GM19463 (cell line): ENCODE data around the gene KCNRG.
A peak's percentile ranks its signal among the peaks of the same experiment; 100 is the strongest.
"Not testable (repeated sequence)": the region's sequence is repeated elsewhere in the genome, so short reads cannot be mapped to it uniquely, and the experiment has no call there.

Experiments used
- ATAC-seq: cut with Tn5 transposase; IDR thresholded peaks from one replicate; pipeline ENCODE4 v1.9.1; 2021; ENCODE audit warnings: mild to moderate bottlenecking, moderate library complexity; ENCODE audit not compliant: unreplicated experiment

The KCNRG gene, protein sequence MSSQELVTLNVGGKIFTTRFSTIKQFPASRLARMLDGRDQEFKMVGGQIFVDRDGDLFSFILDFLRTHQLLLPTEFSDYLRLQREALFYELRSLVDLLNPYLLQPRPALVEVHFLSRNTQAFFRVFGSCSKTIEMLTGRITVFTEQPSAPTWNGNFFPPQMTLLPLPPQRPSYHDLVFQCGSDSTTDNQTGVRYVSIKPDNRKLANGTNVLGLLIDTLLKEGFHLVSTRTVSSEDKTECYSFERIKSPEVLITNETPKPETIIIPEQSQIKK

GRCh38 chr13:50015258-50015657 is at the start of gene KCNRG:
Gene KCNRG (plus strand): TSS chr13:50015444. CDS start chr13:50015494, 50 bp downstream.
- no peak for ATAC-seq

GRCh38 chr13:49967456-49967855 is 47.8 kb upstream of the KCNRG start:
- ATAC-seq, result no peak

DNA sequence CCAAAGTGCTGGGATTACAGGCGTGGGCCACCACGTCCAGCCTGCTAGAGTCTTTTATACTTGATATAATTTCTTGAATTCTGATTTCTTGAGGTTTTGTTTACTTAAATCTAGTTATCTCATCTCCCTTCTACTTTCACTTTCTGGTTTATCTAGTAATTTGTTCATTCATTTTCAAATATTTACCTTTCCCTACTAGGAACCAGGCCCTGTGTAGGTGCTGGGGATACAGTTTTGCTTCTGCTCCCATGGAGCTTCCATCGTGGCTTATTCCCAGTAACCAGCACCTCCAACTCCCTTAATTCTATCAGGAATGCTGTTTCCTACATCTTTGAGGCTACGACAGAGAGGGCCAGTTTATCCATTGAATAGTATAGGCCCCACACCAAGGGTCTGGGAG is 42.5 kb upstream of the KCNRG start:
- ATAC-seq, result no peak

GRCh38 chr13:49975826-49976225 is 39.4 kb upstream of the KCNRG start:
- ATAC-seq, result no peak

- ATAC-seq, result peak; percentile 71
These were observed 38.7 kb upstream of the KCNRG start for GRCh38 chr13:49976314-49977258.

- no peak for ATAC-seq
These were observed 37.3 kb upstream of the KCNRG start for GRCh38 chr13:49977992-49978391.

GRCh38 chr13:49980266-49980665 is 35.0 kb upstream of the KCNRG start:
- ATAC-seq, result no peak

GRCh38 chr13:49985129-49985528 is 30.1 kb upstream of the KCNRG start:
- no peak for ATAC-seq

DNA sequence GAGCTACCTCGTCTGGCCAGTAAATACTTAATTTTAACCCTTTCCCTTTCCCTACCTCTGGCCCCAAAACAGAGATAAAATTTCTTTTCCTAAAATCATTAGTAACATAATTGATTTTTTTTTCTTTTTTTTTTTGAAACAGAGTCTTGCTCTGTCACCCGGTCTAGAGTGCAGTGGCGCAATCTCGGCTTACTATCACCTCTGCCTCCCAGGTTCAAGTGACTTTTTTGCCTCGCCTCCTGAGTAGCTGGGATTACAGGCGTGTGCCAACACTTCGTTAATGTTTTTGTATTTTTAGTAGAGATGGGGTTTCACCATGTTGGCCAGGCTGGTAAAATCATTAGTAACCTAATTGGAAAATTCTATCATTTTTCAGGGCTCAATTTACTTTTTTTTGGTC is 28.8 kb upstream of the KCNRG start:
- ATAC-seq, result no peak

GRCh38 chr13:49990612-49991011 is 24.6 kb upstream of the KCNRG start:
- ATAC-seq, result not testable (repeated sequence)

DNA sequence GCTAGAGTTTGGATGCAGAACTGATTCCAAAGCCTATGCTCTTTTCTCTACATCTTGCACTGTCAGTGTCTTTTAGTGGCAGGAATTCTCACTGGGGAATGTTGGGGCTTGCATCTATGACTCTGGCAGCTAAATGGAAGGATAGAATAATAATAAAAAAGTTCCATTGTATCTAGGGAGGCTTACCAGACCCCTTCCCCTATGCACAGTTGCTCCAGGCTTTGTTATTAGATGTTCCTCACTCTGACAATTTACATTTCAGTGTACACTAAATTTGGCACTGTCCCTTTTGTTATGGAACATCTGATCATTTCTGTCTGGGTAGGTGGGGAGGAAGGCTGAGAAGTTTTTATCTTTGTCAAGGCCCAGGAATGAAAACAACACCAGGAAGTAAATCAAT is 22.1 kb upstream of the KCNRG start:
- ATAC-seq, result no peak

DNA sequence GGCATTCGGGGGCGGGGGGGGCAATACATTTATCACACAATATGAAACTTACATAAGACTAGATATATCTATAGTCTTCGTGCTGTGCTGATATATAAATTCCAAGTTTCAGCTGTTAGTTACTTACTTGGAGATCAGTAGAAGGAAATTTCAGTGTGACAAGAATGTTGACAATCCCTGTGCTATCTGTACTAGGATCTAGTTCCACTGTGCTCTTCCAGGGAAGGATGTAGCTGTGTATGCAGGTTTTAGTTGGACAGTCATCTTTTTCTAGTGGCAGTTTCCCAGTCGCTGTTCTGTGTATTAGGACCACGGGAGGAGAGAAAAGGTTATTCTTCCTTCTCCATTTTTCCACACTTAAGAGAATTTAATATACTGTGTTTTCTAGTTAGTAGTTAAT is 21.6 kb upstream of the KCNRG start:
- no peak for ATAC-seq

- ATAC-seq, result no peak
These were observed 19.6 kb upstream of the KCNRG start for GRCh38 chr13:49995625-49996101.

DNA sequence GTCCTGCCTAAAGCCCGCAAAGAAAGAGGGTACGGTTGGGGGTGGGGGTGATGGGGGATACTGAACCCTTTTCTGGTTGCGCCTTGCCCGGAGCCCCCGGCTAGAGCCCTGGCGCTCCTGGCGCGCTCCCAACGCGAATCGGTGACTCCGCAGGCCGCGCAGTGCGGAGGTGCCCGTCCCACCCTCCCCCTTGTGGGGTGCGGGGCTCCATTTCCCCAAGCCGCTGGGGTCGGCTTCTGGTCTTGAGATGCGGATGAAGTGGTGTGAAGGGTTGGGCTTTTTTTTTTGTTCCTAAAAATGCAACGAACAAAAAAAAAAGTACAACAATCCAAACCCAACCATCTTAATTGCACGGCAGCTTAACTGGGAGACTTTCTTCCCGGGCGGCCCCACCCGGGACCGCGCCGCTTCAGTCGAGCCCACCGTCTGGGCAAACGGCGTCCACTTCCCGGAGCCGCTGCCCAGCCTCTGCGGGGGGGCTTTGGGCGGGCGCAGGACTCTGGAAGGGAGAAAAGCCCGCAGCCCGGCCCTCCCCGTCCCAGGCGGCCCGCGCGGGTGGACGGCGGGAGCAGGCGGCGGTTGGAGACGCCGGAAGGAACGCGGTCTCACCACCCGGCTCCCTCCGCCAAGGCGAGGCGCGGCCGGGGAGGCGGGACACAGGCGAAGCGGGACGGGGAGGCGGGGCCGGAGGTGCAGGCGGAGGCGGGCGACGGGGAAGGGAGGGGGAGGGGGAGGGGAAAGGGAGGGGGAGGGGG is 18.9 kb upstream of the KCNRG start:
- peak; percentile 51 for ATAC-seq

DNA sequence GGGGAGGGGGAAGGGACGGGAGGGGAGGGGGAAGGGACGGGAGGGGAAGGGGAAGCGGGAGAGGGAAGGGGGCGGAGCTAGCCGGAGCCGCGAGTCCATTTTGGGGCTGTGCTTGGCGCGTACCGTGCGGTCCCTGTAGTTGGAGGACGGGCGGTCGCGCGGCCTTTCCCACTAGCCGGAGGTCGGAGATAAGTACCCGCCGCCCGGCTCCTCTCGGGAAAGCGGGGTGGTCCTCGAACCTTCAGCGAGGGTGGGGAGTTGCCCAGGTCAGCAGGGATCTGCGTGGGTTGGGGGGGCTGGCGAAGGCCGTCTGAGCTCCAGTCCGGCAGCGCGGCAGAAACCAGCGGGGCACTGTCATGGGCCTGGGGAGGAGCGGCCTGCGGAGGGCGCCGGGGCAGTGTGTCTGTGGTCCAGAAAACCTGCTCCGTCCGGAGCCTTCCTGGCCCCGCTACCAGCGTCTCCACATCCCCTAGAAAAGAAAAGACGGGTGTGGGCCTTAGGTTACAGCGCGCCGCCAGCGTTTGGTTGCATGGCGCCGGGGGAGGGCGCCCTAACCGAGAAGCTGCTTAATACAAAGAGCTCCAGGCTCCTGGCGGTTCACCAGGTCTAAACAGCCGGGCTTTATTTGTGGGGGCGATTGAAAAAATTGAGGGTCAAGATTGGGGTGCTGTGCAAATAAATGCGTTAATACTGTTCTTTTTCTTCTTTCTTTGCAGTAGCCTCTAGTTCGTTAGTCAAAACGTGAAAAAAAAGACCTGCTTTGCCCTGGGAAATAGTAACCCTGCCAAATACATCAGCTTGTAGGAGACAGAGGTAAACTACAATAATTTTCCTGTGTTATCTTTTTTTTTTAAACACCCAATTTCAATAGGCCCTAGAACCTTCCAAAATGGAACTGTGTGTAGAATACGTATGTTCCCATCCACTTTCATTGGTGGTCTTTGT is 18.0 kb upstream of the KCNRG start, which contains the start of gene TRIM13:
TRIM13 (plus strand) TSS at position 92 of the 945 bp plus-strand sequence. CDS start 14,899 bp downstream, outside the sequence.
- ATAC-seq, result peak; percentile 71

DNA sequence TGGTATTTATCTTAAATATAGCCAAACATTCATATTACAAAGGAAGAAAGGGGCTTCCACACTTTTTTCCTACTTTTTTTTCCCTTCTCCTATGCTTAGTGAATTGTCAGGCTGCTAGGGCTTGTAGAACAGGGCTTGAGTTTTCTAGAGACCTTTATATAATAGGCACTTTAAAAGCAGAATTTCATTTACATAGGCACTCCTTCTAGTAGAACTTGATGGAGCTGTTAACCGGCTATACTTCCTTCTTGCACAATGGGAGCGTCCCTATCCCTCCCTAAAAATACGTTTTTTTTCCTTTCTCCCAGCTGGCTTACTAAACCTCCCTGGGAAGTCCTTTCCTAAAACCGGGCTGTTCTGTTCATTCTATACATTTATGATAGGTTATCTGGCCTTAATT is 17.3 kb upstream of the KCNRG start:
- no peak for ATAC-seq

DNA sequence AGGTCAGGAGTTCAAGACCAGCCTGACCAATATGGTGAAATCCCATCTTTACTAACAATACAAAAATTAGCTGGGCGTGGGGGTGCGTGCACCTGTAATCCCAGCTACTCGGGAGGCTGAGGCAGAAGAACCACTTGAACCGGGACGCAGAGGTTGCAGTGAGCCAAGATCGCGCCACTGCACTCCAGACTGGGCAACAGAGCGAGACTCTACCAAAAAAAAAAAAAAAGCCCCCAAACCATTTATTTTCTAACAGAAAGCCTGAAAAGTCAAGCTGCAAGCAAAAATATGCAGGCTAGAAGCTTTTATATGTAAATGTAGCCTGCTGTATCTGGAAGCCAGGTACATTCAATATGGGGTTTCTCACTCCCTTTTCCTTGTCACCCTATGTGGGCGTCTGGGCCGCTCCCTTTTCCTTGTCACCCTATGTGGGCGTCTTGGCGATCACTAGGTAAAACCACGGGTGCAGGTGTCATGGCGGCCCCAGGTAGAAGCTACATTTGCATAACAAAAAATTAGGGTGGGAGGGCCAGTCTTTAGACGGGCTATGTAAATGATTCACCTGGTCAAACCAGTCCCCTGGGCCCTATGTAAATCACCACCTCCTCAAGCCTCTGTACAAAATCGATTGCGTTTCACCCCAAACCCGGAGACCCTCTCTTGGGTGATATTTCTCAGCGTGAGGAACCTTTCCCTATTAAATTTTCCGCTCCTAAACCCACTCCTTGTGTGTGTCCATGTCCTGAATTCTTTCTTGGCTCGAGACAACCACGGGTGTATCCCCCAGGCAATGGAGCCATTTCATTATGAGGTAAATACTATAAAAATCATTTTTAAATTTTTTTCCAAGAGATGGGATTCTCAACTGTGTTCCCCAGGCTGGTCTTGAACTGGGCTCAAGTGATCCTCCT is 16.3 kb upstream of the KCNRG start:
- no peak for ATAC-seq

- no peak for ATAC-seq
These were observed 14.0 kb upstream of the KCNRG start for GRCh38 chr13:50001287-50001686.
